CD4-positive, alpha-beta T cell treated with Interleukin-15 for 1 hour (primary cell): Measurements from ENCODE around the gene TMEM43.
A peak's percentile ranks its signal among the peaks of the same experiment; 100 is the strongest.
"Not testable (repeated sequence)": the region's sequence is repeated elsewhere in the genome, so short reads cannot be mapped to it uniquely, and the experiment has no call there.

Source experiments
- DNase-seq: peaks from one replicate; pipeline ENCODE4 v3.0.0-alpha.2; 2020

The TMEM43 gene, protein sequence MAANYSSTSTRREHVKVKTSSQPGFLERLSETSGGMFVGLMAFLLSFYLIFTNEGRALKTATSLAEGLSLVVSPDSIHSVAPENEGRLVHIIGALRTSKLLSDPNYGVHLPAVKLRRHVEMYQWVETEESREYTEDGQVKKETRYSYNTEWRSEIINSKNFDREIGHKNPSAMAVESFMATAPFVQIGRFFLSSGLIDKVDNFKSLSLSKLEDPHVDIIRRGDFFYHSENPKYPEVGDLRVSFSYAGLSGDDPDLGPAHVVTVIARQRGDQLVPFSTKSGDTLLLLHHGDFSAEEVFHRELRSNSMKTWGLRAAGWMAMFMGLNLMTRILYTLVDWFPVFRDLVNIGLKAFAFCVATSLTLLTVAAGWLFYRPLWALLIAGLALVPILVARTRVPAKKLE

DNA sequence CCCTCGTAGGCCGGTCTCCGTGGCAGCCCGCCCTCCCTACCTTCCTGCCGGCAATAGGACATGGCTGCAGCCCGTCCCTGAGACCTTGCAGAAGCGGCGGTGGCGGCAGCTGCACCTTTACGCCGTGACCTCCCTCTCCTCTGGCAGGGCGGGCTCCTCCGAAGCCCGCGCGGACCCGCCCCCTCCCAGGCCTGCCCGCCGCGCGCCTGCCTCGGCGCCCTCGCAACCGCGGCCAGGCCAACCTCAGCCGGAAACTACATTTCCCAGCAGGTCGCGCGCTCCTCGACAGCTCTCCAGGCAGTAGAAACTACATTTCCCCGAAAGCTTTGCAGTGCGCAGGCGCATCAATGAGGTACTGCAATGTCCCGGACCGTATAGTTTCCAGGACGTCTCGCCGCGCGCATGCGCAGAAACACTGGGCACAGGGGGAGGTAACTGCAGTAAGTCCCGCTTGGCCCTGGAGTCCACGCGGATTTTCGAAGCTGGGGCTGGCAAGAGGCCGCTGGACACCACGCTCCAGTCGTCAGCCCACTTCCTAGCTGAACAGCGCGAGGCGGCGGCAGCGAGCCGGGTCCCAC lies at the start of gene TMEM43, which contains the start of gene CHCHD4:
TMEM43 (plus strand) TSS at position 438 of the 578 bp plus-strand sequence. CDS start 142 bp downstream, outside the sequence.
CHCHD4 (minus strand) TSS at position 256 of the 578 bp plus-strand sequence; CDS start at position 62, 194 bp downstream.
- peak; percentile 100 for DNase-seq

DNA sequence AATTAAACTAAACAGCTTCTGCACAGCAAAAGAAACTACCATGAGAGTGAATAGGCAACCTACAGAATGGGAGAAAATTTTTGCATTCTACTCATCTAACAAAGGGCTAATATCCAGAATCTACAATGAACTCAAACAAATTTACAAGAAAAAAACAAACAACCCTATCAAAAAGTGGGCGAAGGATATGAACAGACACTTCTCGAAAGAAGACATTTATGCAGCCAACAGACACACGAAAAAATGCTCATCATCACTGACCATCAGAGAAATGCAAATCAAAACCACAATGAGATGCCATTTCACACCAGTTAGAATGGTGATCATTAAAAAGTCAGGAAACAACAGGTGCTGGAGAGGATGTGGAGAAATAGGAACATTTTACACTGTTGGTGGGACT lies 49.6 kb upstream of the TMEM43 start:
- not testable (repeated sequence) for DNase-seq

DNA sequence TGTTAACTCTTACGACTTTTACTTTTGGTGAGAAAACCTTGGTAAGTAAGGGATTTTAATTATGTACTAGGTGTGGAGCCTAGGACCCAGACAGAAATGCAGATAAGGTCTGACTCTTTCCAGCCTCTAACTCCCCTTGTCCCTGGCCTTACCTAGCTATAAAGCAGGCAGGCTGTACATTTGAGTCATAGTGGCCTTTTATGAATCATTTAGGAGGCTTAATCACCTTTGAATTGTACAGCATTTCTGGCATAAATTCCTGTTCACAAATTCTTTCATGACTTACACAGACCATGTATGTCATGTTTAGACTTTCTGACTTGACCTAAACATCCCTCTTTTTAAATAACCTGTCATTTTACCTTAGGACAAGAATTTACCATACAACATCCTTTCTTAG lies 47.5 kb upstream of the TMEM43 start:
- no peak for DNase-seq

DNA sequence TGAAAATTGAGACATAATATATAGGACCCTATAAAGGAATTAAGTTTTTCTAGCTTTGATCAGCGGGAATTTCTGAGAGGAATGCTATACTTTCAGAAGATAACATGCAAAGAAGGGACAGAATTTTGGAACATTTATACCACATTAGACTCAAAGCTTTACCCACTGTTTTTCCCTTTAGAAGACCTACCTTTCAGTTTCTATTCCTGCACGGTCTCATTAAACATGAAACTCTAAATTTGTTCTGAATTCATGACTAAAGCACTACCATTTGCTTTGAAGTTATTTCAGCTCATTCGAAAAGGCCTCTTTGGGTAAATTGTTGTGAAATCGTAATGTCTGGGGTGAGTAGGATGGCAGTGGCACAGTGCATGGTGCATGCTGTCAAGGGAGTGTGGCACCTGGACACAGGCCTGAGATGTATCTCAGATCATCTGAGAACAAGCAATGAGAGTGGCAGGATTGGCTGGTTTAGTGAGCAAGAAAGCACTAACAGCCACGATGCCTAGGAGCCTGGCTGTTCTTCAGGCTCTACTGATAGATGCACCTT lies 42.7 kb upstream of the TMEM43 start:
- DNase-seq = no peak

DNA sequence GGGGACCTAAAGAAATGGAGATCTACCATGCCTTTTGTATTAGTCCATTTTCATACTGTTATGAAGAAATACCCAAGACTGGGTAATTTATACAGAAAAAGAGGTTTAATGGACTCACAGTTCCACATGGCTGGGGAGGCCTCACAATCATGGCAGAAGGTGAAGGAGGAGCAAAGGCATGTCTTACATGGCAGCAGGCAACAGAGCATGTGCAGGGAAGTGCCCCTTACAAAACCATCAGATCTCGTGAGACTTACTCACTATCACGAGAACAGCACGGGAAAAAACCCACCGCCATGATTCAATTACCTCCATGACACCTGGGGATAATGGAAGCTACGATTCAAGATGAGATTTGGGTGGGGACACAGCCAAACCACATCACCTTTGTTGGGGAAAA lies 37.4 kb upstream of the TMEM43 start:
- DNase-seq = not testable (repeated sequence)

DNA sequence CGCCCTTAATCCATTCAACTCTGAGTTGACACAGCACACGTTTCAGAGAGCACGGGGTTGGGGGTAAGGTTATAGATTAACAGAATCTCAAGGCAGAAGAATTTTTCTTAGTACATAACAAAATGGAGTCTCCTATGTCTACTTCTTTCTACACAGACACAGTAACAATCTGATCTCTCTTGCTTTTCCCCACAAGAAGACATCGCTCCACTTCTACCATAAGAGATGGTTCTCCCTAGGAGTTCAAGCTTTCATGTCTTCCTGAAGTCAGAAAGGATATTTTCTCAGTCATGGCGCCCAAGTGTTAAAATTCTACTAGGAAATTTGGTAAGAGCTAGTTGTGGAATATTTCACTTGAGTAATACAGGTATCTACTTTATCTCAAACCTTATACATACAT lies 32.9 kb upstream of the TMEM43 start:
- not testable (repeated sequence) for DNase-seq

DNA sequence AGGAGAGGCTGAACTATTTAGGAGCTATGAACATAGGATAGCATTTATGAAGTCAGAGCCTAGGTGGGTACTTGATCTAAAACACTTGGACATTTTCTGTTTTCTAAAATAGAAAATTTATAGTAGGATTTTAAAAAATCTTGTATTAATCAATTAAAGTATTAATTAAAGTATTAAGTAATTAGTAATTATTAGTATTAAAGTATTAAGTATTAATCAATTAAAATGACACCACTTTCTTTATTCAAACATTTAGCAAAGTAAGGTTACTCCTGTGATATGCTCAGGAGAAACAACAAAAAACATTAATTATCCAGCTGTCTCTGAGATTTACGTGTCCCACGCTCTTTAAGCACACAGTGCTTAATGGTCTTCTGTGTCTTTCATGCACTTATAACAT lies 32.4 kb upstream of the TMEM43 start:
- DNase-seq = no peak

DNA sequence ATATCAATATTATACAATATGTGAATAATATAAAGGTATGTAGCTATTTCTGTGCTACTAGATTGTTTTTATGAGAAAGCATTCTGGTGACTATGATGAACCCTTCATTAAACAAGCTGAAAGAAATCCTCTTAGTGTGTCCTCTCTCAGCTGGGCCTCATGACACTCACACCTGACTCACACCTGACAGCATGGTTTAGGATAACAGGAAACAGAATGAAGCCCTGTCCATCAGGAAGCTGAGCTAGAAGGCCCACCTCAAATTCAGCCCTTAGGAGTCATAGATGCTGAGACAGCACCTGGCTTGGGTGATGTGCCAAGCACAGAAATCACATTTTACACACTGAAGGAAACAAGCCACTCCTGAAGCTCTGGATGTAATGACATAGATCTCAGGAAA lies 31.0 kb upstream of the TMEM43 start:
- DNase-seq = no peak

GRCh38 chr3:14096742-14097141 lies 28.1 kb upstream of the TMEM43 start:
- no peak for DNase-seq

- no peak for DNase-seq
Observed at GRCh38 chr3:14097616-14098391, 27.0 kb upstream of the TMEM43 start.

DNA sequence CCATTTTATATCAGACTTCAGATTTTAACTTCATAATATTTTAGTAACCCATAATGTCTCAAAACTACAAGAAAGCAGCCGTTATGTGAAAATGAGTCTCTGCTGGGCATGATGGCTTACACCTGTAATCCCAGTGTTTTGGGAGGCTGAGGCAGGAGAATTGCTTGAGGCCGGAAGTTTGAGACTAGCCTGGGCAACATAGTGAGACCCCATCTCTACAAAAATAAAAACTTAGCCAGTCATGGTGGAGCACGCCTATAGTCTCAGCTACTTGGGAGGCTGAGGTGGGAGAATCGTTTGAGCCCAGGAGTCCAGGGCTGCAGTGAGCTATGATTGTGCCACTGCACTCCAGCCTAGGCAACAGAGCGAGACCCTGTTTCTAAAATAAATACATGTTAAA lies 15.0 kb upstream of the TMEM43 start:
- DNase-seq = not testable (repeated sequence)

GRCh38 chr3:14110699-14111098 lies 14.2 kb upstream of the TMEM43 start:
- DNase-seq = no peak

GRCh38 chr3:14113965-14114635 lies 10.8 kb upstream of the TMEM43 start:
- DNase-seq = no peak

- DNase-seq = no peak
Observed at GRCh38 chr3:14117468-14118399, 7.1 kb upstream of the TMEM43 start.

GRCh38 chr3:14118400-14119381 lies 6.2 kb upstream of the TMEM43 start:
- no peak for DNase-seq

DNA sequence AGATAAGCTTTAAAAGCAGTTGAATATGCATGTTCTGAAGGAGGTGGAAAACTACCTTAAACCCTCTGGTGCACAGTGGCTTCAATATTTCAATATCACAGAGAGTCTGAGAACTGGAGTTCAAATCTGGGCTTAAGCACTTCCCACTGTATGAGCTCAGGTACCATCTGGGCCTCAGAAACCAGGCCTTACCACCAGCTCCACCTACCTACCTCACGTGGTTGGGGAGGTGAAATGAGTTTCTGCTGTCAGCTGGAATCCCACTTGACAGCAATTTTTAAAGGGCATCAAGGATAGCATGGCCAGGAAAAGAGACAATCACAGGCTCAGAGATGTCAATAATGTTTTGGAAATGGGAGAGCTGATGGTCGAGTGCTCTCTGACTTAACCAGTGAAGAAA lies 5.2 kb upstream of the TMEM43 start:
- no peak for DNase-seq

GRCh38 chr3:14120111-14120920 lies 4.5 kb upstream of the TMEM43 start:
- DNase-seq = no peak

- not testable (repeated sequence) for DNase-seq
Observed at GRCh38 chr3:14120921-14121448, 3.9 kb upstream of the TMEM43 start.

DNA sequence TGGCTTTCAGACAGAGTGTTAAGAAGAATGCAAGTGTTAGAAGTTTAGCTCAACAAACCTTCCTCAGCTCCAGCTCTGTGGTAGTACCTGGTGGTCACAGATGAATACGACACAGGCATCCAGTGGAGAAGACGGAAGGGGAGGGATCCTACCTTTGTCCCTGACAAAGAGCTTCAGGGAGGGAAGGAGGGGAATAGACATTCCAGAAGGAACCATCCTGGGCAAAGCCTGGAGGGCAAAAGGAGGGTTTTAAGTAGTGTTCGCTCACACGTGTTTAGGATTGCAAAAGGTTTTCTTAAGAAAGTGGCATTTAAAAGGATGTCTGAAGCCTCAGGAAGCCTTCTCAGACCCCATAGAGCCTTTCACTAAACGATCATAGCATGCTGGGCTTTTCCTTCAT lies 3.0 kb upstream of the TMEM43 start:
- no peak for DNase-seq
